H1 (cell line): Measurements from ENCODE around the gene RRM2. TPM values are rescaled to one million over a fixed set of nuclear protein-coding genes. Genes with fewer than 3 reads are reported as not detected.
A peak's percentile ranks its signal among the peaks of the same experiment; 100 is the strongest.

Experiments
- ASH2L ChIP-seq: fragments of 200-600, 300-600 bp; sonication (generic); IDR thresholded peaks from one replicate; pipeline ENCODE4 v1.7.1; 2017; ENCODE audit warnings: low read length
- EGR1 ChIP-seq: IDR thresholded peaks from 2 replicates; pipeline ENCODE4 v1.6.1; 2011; ENCODE audit warnings: low read depth, low read length, borderline replicate concordance
- FOSL1 ChIP-seq: IDR thresholded peaks from 2 replicates; pipeline ENCODE4 v1.6.1; 2011; ENCODE audit warnings: mild to moderate bottlenecking, low read depth, low read length, moderate library complexity; ENCODE audit not compliant: insufficient read depth
- GABPA ChIP-seq: IDR thresholded peaks from 2 replicates; pipeline ENCODE4 v1.6.1; 2011; ENCODE audit warnings: mild to moderate bottlenecking, low read length, moderate library complexity, borderline replicate concordance; ENCODE audit not compliant: insufficient read depth
- KDM4A ChIP-seq: IDR thresholded peaks from one replicate; pipeline ENCODE4 v1.7.1; 2012; ENCODE audit warnings: low read depth, mild to moderate bottlenecking, moderate library complexity, low read length, inconsistent platforms; ENCODE audit not compliant: severe bottlenecking
- POLR2AphosphoS5 ChIP-seq: IDR thresholded peaks from 2 replicates; pipeline ENCODE4 v1.6.1; 2011; ENCODE audit warnings: low read depth, low read length
- SAP30 ChIP-seq: fragments of 300-600 bp; sonication (generic); IDR thresholded peaks from 2 replicates; pipeline ENCODE4 v1.7.1; 2012; ENCODE audit warnings: low read length, moderate library complexity, mild to moderate bottlenecking, inconsistent platforms; ENCODE audit not compliant: insufficient read depth, insufficient replicate concordance
- SP2 ChIP-seq: IDR thresholded peaks from 2 replicates; pipeline ENCODE4 v1.6.1; 2012; ENCODE audit warnings: mild to moderate bottlenecking, low read length, inconsistent platforms
- polyA plus RNA-seq, 7 experiments: library from polyadenylated mRNA; depleted of rRNA in 3 of 7; stranded (reverse) in 5 of 7; unstranded in 2 of 7; fragments of >200 nt in 5 of 7; fragments of 200-250 nt in 2 of 7; gene quantifications; 1 replicate in 5 of 7; 2 replicates in 1 of 7; 4 replicates in 1 of 7; pipeline versions ENCODE4 v1.2.1 to v1.2.3, GENCODE V29; 2011 to 2013; ENCODE audit warnings: missing spikeins in 2 of 7, mixed read lengths in 2 of 7
- total RNA-seq: library from RNA; stranded (reverse); fragmentation: NEBNext Ultra II Directional; extraction: Animal tissue kit (Norgen Biotek cat#: 25700); gene quantifications from 2 replicates; pipeline ENCODE4 v1.2.1, GENCODE V29; 2021
- TF ChIP-seq, protein P1 (sequence below): fragments of 300-600 bp; sonication (generic); IDR thresholded peaks from 2 replicates; pipeline ENCODE4 v1.7.1; 2012; ENCODE audit warnings: low read length, moderate library complexity, mild to moderate bottlenecking, inconsistent platforms; ENCODE audit not compliant: insufficient replicate concordance
- TF ChIP-seq, protein P2 (sequence below): IDR thresholded peaks from 2 replicates; pipeline ENCODE4 v1.6.1; 2012; ENCODE audit warnings: inconsistent platforms

RRM2 gene
- total and polyA plus RNA-seq, 2 of the 8 experiments (the other 6 are each of a cell fraction or from before 2014, with no cell fraction given), result 37.7 to 215 TPM

DNA sequence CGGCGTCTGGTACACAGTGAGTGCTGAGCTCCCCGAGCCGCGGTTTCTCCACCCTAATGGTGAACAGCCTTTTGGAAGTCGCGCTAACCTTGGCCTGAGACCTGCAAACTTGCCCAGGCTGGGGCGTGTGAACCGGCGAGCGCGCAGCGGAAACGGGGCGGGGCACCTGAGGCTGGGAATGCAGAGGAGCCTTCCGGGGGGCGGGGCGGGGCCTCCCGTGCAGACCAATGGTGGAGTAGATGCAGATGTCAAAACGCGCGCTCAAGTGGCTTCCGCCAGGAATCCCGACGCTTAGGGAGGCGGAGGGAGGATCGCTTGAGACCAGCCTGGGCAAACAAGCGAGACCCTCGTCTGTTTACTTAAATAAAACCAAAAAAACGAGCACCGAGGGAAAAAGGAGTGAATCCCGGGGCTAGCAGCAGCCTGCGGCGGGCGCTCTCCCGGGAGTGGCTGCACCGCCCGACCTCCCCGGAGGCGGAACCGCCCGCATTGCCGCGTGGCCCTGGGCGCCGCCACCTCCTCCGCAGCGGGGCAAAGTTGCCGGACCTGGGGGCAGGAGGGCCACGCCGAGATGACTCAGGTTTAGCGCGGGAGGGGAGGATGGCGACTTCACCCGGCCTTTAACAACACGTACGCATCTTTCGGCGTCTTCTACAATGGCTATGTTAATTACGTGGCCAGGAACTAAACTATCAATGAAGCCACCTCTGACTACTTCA is 2.2 kb upstream of the RRM2 start (continued):
- TF ChIP-seq, protein P1, sequence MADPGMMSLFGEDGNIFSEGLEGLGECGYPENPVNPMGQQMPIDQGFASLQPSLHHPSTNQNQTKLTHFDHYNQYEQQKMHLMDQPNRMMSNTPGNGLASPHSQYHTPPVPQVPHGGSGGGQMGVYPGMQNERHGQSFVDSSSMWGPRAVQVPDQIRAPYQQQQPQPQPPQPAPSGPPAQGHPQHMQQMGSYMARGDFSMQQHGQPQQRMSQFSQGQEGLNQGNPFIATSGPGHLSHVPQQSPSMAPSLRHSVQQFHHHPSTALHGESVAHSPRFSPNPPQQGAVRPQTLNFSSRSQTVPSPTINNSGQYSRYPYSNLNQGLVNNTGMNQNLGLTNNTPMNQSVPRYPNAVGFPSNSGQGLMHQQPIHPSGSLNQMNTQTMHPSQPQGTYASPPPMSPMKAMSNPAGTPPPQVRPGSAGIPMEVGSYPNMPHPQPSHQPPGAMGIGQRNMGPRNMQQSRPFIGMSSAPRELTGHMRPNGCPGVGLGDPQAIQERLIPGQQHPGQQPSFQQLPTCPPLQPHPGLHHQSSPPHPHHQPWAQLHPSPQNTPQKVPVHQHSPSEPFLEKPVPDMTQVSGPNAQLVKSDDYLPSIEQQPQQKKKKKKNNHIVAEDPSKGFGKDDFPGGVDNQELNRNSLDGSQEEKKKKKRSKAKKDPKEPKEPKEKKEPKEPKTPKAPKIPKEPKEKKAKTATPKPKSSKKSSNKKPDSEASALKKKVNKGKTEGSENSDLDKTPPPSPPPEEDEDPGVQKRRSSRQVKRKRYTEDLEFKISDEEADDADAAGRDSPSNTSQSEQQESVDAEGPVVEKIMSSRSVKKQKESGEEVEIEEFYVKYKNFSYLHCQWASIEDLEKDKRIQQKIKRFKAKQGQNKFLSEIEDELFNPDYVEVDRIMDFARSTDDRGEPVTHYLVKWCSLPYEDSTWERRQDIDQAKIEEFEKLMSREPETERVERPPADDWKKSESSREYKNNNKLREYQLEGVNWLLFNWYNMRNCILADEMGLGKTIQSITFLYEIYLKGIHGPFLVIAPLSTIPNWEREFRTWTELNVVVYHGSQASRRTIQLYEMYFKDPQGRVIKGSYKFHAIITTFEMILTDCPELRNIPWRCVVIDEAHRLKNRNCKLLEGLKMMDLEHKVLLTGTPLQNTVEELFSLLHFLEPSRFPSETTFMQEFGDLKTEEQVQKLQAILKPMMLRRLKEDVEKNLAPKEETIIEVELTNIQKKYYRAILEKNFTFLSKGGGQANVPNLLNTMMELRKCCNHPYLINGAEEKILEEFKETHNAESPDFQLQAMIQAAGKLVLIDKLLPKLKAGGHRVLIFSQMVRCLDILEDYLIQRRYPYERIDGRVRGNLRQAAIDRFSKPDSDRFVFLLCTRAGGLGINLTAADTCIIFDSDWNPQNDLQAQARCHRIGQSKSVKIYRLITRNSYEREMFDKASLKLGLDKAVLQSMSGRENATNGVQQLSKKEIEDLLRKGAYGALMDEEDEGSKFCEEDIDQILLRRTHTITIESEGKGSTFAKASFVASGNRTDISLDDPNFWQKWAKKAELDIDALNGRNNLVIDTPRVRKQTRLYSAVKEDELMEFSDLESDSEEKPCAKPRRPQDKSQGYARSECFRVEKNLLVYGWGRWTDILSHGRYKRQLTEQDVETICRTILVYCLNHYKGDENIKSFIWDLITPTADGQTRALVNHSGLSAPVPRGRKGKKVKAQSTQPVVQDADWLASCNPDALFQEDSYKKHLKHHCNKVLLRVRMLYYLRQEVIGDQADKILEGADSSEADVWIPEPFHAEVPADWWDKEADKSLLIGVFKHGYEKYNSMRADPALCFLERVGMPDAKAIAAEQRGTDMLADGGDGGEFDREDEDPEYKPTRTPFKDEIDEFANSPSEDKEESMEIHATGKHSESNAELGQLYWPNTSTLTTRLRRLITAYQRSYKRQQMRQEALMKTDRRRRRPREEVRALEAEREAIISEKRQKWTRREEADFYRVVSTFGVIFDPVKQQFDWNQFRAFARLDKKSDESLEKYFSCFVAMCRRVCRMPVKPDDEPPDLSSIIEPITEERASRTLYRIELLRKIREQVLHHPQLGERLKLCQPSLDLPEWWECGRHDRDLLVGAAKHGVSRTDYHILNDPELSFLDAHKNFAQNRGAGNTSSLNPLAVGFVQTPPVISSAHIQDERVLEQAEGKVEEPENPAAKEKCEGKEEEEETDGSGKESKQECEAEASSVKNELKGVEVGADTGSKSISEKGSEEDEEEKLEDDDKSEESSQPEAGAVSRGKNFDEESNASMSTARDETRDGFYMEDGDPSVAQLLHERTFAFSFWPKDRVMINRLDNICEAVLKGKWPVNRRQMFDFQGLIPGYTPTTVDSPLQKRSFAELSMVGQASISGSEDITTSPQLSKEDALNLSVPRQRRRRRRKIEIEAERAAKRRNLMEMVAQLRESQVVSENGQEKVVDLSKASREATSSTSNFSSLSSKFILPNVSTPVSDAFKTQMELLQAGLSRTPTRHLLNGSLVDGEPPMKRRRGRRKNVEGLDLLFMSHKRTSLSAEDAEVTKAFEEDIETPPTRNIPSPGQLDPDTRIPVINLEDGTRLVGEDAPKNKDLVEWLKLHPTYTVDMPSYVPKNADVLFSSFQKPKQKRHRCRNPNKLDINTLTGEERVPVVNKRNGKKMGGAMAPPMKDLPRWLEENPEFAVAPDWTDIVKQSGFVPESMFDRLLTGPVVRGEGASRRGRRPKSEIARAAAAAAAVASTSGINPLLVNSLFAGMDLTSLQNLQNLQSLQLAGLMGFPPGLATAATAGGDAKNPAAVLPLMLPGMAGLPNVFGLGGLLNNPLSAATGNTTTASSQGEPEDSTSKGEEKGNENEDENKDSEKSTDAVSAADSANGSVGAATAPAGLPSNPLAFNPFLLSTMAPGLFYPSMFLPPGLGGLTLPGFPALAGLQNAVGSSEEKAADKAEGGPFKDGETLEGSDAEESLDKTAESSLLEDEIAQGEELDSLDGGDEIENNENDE, result peak; percentile 7
- no peak for TF ChIP-seq SP2
- peak; percentile 86 for TF ChIP-seq KDM4A
- TF ChIP-seq POLR2AphosphoS5, result peak; percentile 91
- TF ChIP-seq GABPA, result no peak
- TF ChIP-seq ASH2L, result peak; percentile 91
- TF ChIP-seq EGR1, result no peak
- TF ChIP-seq FOSL1, result no peak
- TF ChIP-seq SAP30, result no peak
- TF ChIP-seq, protein P2, sequence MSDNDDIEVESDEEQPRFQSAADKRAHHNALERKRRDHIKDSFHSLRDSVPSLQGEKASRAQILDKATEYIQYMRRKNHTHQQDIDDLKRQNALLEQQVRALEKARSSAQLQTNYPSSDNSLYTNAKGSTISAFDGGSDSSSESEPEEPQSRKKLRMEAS, result peak; percentile 90
